Body of pancreas (tissue), 4 donors: ENCODE measurements around the gene GMDS. TPM values are rescaled to one million over a fixed set of nuclear protein-coding genes. Genes with fewer than 3 reads are reported as not detected.

Experiments
- ATAC-seq: fragments of 150-250 bp; one replicate; pipeline ENCODE4 v1.9.1; 2016
- DNase-seq, 4 donors: peaks; one replicate each; pipeline ENCODE4 v3.0.0-alpha.2; 2019
- H3K27ac ChIP-seq, 4 donors: fragments of 200-600 bp; sonication (generic); 1 replicate in 3 of 4; 2 replicates in 1 of 4; pipeline versions ENCODE4 v1.5.1 to v1.6.1; 2016 to 2019; ENCODE audit warnings: mild to moderate bottlenecking in 1 of 4, mixed read lengths in 1 of 4, moderate library complexity in 1 of 4
- H3K27me3 ChIP-seq, 2 donors: fragments of 200-600 bp; sonication (generic); one replicate each; pipeline ENCODE4 v1.6.0; 2016; ENCODE audit warnings: mild to moderate bottlenecking in 1 of 2
- H3K36me3 ChIP-seq, 2 donors: fragments of 200-600 bp; sonication (generic); replicated peaks in 1 of 2; 2 replicates each; pipeline ENCODE4 v1.5.1; 2016; ENCODE audit warnings: low read depth in 2 of 2; ENCODE audit not compliant: insufficient read depth in 1 of 2
- H3K4me1 ChIP-seq: fragments of 200-600 bp; sonication (generic); one replicate; pipeline ENCODE4 v1.6.0; 2016
- H3K4me3 ChIP-seq, 2 donors: fragments of 200-600 bp; sonication (generic); 1 replicate in 1 of 2; 2 replicates in 1 of 2; pipeline ENCODE4 v1.5.1; 2016 to 2019
- H3K9me3 ChIP-seq, 3 donors: fragments of 200-600 bp; sonication (generic); 1 replicate in 2 of 3; 2 replicates in 1 of 3; pipeline ENCODE4 v1.5.1; 2016
- POLR2A ChIP-seq, 3 donors: fragments of 450-650 bp; IDR thresholded peaks; one replicate each; pipeline ENCODE4 v1.6.1; 2016; ENCODE audit warnings: antibody characterized with exemption in 3 of 3, mild to moderate bottlenecking in 2 of 3
- WGBS, 2 donors: methylation state at CpG; one replicate each; pipeline ENCODE4 v1.1.5; 2017; 5-methylcytosine and 5-hydroxymethylcytosine counted together
- intact Hi-C: fragments of 100-400 bp; cut with DNase I; formaldehyde crosslinking; loops from one replicate; pipeline ENCODE4 v1.15.1; 2023
- total RNA-seq, 2 donors: library from RNA; depleted of rRNA; stranded (reverse); fragments of >200 nt; gene quantifications; one replicate each; pipeline ENCODE4 v1.1.0, GENCODE V29; 2016
- TF ChIP-seq, protein P1 (sequence below), 7 experiments: fragments of 450-650 bp in 4 of 7; fragments of 200-600 bp in 3 of 7; sonication (generic) in 3 of 7; IDR thresholded peaks; one replicate each; pipeline ENCODE4 v1.5.1; 2016 to 2019; ENCODE audit warnings: antibody characterized with exemption in 7 of 7

GMDS gene
- total RNA-seq, 2 donors from 2014 or later: 34.5 to 63.3 TPM

DNA sequence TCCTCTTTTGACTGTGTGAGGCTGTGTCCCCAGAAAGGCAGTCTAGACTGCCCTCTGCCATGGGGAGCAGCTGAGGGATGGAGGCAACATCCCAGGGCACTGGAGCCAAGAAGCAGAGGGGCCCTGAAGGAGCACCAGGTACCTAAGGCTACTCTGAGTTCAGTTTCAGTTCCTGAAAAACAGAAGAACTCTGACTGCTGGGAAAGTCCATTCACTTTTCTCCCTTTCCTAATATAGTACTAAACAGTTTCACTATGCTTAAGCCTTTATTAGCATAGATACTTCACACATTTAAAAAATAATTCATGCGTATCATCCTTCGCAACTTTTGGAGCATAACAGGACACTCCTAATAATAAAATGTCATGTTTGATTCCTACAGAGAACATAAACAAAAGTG is 505.7 kb downstream of the GMDS start:
- no peaks in the 10 kb centered on the region for H3K36me3 ChIP-seq
- intact Hi-C loops: no loop called here
- TF ChIP-seq POLR2A (IDR thresholded peaks at IDR 0.05): no peak
- TF ChIP-seq, protein P1, sequence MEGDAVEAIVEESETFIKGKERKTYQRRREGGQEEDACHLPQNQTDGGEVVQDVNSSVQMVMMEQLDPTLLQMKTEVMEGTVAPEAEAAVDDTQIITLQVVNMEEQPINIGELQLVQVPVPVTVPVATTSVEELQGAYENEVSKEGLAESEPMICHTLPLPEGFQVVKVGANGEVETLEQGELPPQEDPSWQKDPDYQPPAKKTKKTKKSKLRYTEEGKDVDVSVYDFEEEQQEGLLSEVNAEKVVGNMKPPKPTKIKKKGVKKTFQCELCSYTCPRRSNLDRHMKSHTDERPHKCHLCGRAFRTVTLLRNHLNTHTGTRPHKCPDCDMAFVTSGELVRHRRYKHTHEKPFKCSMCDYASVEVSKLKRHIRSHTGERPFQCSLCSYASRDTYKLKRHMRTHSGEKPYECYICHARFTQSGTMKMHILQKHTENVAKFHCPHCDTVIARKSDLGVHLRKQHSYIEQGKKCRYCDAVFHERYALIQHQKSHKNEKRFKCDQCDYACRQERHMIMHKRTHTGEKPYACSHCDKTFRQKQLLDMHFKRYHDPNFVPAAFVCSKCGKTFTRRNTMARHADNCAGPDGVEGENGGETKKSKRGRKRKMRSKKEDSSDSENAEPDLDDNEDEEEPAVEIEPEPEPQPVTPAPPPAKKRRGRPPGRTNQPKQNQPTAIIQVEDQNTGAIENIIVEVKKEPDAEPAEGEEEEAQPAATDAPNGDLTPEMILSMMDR (IDR thresholded peaks at IDR 0.05): no peak
- no peak overlapping the region for H3K4me3 ChIP-seq
- DNase-seq (no peak), ATAC-seq (no peak)
- H3K27ac ChIP-seq: no peak overlapping the region
- H3K9me3 ChIP-seq: no peaks in the 10 kb centered on the region
- WGBS, 2 donors: 96 to 97% methylated on average over 2 of the region's 2 CpGs
- H3K27me3 ChIP-seq: no peaks in the 10 kb centered on the region
- H3K4me1 ChIP-seq: no peaks in the 10 kb centered on the region

DNA sequence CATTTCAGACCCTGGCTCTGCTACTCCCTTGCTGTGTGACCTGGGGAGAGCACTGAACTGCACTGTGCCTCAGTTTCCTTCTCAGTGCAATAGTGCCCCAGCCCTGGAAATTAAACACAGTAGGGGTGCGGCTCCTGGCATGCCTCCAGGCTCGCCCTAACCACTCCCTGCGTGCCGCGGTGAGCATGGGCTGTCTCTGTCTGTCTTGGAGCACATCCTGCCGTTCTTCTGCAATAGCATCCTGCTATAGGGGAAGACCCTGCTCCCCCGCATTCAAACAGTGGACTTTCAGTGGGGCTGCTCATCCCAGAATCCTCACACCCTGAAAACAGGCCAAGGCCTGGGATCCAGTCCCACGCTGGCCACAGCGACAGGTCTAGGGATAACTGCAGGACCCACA is 506.2 kb downstream of the GMDS start:
- intact Hi-C loops: no loop called here
- Histone ChIP-seq H3K9me3 (no peaks in the 10 kb centered on the region), H3K36me3 (no peaks in the 10 kb centered on the region), H3K4me3 (no peak overlapping the region), H3K4me1 (no peaks in the 10 kb centered on the region), H3K27ac (no peak overlapping the region), H3K27me3 (no peaks in the 10 kb centered on the region)
- DNase-seq (no peak), ATAC-seq (no peak)
- TF ChIP-seq, protein P1 (IDR thresholded peaks at IDR 0.05): no peak
- no peak for TF ChIP-seq POLR2A (IDR thresholded peaks at IDR 0.05)
- 94 to 100% methylated on average over 9 of the region's 9 CpGs for WGBS, 2 donors

DNA sequence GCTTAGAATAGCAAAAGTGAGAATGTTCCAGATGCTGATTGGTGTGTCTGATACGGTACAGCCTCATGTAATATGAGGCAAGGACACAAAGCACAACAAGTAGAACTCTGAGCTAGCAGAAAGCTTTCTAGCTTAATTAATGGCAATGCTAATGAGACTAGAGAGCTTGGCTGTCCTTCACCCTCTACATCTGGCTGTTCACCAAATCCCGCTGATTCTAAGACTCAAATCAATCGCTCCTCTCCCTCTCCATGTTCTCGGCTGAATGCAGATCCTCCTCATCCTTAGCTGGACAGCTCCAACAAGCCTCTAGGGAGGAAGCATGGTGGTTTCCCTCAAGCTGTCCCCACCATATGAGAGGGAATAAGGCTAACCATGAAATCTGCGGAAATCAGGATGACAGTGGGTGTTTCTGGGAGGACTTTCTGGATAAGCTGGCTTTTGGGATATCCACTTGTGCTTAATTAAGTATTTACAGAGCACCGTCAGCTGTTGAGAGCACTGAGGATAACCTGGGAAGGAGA is 506.8 kb downstream of the GMDS start:
- DNase-seq (no peak), ATAC-seq (no peak)
- no peaks in the 10 kb centered on the region for H3K36me3 ChIP-seq
- no peak overlapping the region for H3K27ac ChIP-seq
- no peak for TF ChIP-seq POLR2A (IDR thresholded peaks at IDR 0.05)
- TF ChIP-seq, protein P1 (IDR thresholded peaks at IDR 0.05): no peak
- H3K4me1 ChIP-seq: no peaks in the 10 kb centered on the region
- H3K4me3 ChIP-seq: no peak overlapping the region
- intact Hi-C loops: no loop called here
- H3K27me3 ChIP-seq: no peaks in the 10 kb centered on the region
- H3K9me3 ChIP-seq: no peaks in the 10 kb centered on the region
- WGBS, 2 donors: 82 to 90% methylated on average over 6 of the region's 6 CpGs

DNA sequence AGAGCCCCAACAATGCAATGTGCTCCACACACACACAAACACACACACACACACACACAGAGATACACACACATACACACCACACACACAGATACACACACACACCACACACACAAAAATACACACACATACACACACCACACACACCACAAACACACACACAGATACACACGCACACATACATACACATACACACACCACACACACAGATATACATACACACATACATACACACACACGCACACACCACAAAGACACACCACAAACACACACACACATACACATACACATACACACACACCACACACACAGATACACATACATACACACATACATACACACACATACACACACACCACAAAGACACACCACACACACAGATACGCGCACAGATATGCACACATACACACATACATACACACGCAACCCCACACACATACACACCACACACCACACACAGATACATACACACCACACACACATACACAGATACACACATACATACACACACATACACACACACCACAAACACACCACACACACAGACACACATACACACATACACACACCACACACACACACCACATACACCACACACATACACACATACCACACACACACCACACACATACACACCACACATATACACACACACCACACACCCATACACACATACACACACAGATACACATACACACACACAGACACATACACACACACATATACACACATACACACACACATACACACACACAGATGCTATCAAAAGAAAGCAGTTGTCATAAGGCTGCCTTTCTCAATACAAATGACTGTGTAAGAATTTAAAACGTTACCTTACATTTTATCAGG is 507.7 kb downstream of the GMDS start:
- TF ChIP-seq, protein P1 (IDR thresholded peaks at IDR 0.05): no peak
- TF ChIP-seq POLR2A (IDR thresholded peaks at IDR 0.05): no peak
- 90 to 93% methylated on average over 6 of the region's 6 CpGs for WGBS, 2 donors

More for the DNA sequence above, 507.7 kb downstream of the GMDS start:
- H3K4me3 ChIP-seq: no peak overlapping the region
- ATAC-seq: no peak
- no peaks in the 10 kb centered on the region for H3K4me1 ChIP-seq
- H3K27me3 ChIP-seq: no peaks in the 10 kb centered on the region
- intact Hi-C loops: no loop called here
- H3K27ac ChIP-seq: no peak overlapping the region
- H3K9me3 ChIP-seq: no peaks in the 10 kb centered on the region
- H3K36me3 ChIP-seq: no peaks in the 10 kb centered on the region
- DNase-seq: no peak
